ENCODE results near the gene ENO3. TPM values are rescaled to one million over a fixed set of nuclear protein-coding genes. Genes with fewer than 3 reads are reported as not detected.

ENO3 gene
- total RNA-seq, 1 donor from 2014 or later = 4,089 TPM

Small RNA genes lying within 50 kb of the gene (small RNA-seq; reads per million reads assigned to genes)
- gene MIR6864 (ENCODE audit: low replicate concordance) = 0.06 reads per million
- not detected for gene MIR6865 (ENCODE audit: low replicate concordance)

Other genes starting within 250 kb of the ENO3 start
- 43.6 TPM for gene PELP1, start 247.0 kb upstream of the ENO3 start, total RNA-seq
- gene ARRB2, start 240.5 kb upstream of the ENO3 start, total RNA-seq = 14.6 TPM
- gene MED11, start 219.7 kb upstream of the ENO3 start, total RNA-seq = 14.9 TPM
- not detected for gene ZMYND15, start 211.3 kb upstream of the ENO3 start, total RNA-seq
- gene CXCL16, start 211.2 kb upstream of the ENO3 start, total RNA-seq = 4.8 TPM
- gene TM4SF5, start 179.2 kb upstream of the ENO3 start, total RNA-seq = not detected
- gene VMO1, start 164.8 kb upstream of the ENO3 start, total RNA-seq = 13.1 TPM
- gene GLTPD2, start 162.2 kb upstream of the ENO3 start, total RNA-seq = not detected
- 79.1 TPM for gene PSMB6, start 155.0 kb upstream of the ENO3 start, total RNA-seq
- 16.1 TPM for gene PLD2, start 144.0 kb upstream of the ENO3 start, total RNA-seq
- gene MINK1, start 117.8 kb upstream of the ENO3 start, total RNA-seq = 51.4 TPM
- gene C17orf107, start 51.6 kb upstream of the ENO3 start, total RNA-seq = 5.1 TPM
- 3.8 TPM for gene CHRNE, start 48.0 kb upstream of the ENO3 start, total RNA-seq
- gene GP1BA, start 18.8 kb upstream of the ENO3 start, total RNA-seq = not detected
- gene SLC25A11, start 11.1 kb upstream of the ENO3 start, total RNA-seq = 94.6 TPM
- gene RNF167, start 10.9 kb upstream of the ENO3 start, total RNA-seq = 20.3 TPM
- gene PFN1, start 2.6 kb upstream of the ENO3 start, total RNA-seq = 168 TPM
- gene SPAG7, start 16.7 kb downstream of the ENO3 start, total RNA-seq = 68.2 TPM
- 8.0 TPM for gene CAMTA2, start 36.6 kb downstream of the ENO3 start, total RNA-seq
- 0.62 TPM for gene INCA1, start 46.4 kb downstream of the ENO3 start, total RNA-seq
- gene KIF1C, start 46.8 kb downstream of the ENO3 start, total RNA-seq = 97.3 TPM
- gene SLC52A1, start 84.3 kb downstream of the ENO3 start, total RNA-seq = not detected
- gene ZFP3, start 127.3 kb downstream of the ENO3 start, total RNA-seq = 9.5 TPM
- 8.4 TPM for gene ZNF232, start 160.8 kb downstream of the ENO3 start, total RNA-seq
- gene USP6, start 164.9 kb downstream of the ENO3 start, total RNA-seq = 0.92 TPM
- gene ZNF594, start 240.7 kb downstream of the ENO3 start, total RNA-seq = 27.7 TPM